H1 (cell line): Measurements from ENCODE around the gene CPNE5. TPM values are rescaled to one million over a fixed set of nuclear protein-coding genes. Genes with fewer than 3 reads are reported as not detected.
A peak's percentile ranks its signal among the peaks of the same experiment; 100 is the strongest.

ENCODE experiments used
- CTCF ChIA-PET: fragments of 300-600 bp; sonication (Branson Sonifier 250); formaldehyde crosslinking; loops from one replicate; lab custom pipeline; 2021; ENCODE audit not compliant: partially characterized antibody; lab: Charles Lee
- POLR2A ChIA-PET: fragments of 300-600 bp; sonication (Branson Sonifier 250); formaldehyde crosslinking; loops from one replicate; lab custom pipeline; 2021; ENCODE audit warnings: inconsistent platforms; ENCODE audit not compliant: partially characterized antibody; lab: Charles Lee
- DNase-seq, 2 experiments: peaks; one replicate each; pipeline versions ENCODE4 v3.0.0 to v3.0.0-alpha.2; 2010 to 2022; ENCODE audit warnings: low spot score in 2 of 2, low read depth in 1 of 2, mixed read lengths in 1 of 2
- FAIRE-seq: peaks from 2 replicates; lab custom pipeline; 2011; peaks lifted over from hg19 to GRCh38; lab: Jason Lieb, UNC
- H2AFZ ChIP-seq: 2 replicates; pipeline ENCODE4 v1.8.1; 2012; ENCODE audit warnings: low read length, inconsistent platforms
- H2AK5ac ChIP-seq: 2 replicates; pipeline ENCODE4 v1.6.1; 2013; ENCODE audit warnings: low read depth, low read length
- H2BK120ac ChIP-seq: replicated peaks from 2 replicates; pipeline ENCODE3; 2013; ENCODE audit warnings: low read depth, low read length, inconsistent platforms
- H2BK12ac ChIP-seq: 2 replicates; pipeline ENCODE4 v1.6.1; 2013; ENCODE audit warnings: low read depth, low read length
- H2BK15ac ChIP-seq: 2 replicates; pipeline ENCODE4 v1.6.1; 2013; ENCODE audit warnings: low read length
- H2BK20ac ChIP-seq: 2 replicates; pipeline ENCODE4 v1.6.1; 2013; ENCODE audit warnings: low read length
- H2BK5ac ChIP-seq: 2 replicates; pipeline ENCODE4 v1.6.1; 2013; ENCODE audit warnings: low read depth, low read length
- H3K14ac ChIP-seq: 2 replicates; pipeline ENCODE4 v1.6.1; 2013; ENCODE audit warnings: inconsistent platforms; ENCODE audit not compliant: insufficient read length
- H3K18ac ChIP-seq: 2 replicates; pipeline ENCODE4 v1.6.1; 2013; ENCODE audit warnings: low read length; ENCODE audit errors: extremely low read depth
- H3K23ac ChIP-seq: 2 replicates; pipeline ENCODE4 v1.6.1; 2013; ENCODE audit warnings: inconsistent platforms; ENCODE audit not compliant: insufficient read length
- H3K23me2 ChIP-seq: 2 replicates; pipeline ENCODE4 v1.6.1; 2013; ENCODE audit warnings: low read depth, low read length
- H3K27ac ChIP-seq: 2 replicates; pipeline ENCODE4 v1.6.1; 2011; ENCODE audit warnings: low read depth, low read length, inconsistent platforms
- H3K27me3 ChIP-seq, 4 experiments: replicated peaks in 1 of 4; 1 replicate in 1 of 4; 2 replicates in 3 of 4; pipeline versions ENCODE4 v1.6.1 to v1.8.1; 2011 to 2013; ENCODE audit warnings: low read length in 3 of 4, mild to moderate bottlenecking in 3 of 4, inconsistent platforms in 2 of 4, mixed read lengths in 2 of 4, moderate library complexity in 1 of 4; ENCODE audit not compliant: control insufficient read depth in 3 of 4, insufficient read depth in 3 of 4; ENCODE audit errors: extremely low read depth in 1 of 4
- H3K36me3 ChIP-seq, 4 experiments: 2 replicates each; pipeline versions ENCODE4 v1.6.1 to v1.8.1; 2011 to 2013; ENCODE audit warnings: mild to moderate bottlenecking in 4 of 4, low read length in 3 of 4, moderate library complexity in 2 of 4, control low read depth in 1 of 4, inconsistent platforms in 1 of 4; ENCODE audit not compliant: insufficient read depth in 4 of 4, control insufficient read depth in 2 of 4
- H3K4ac ChIP-seq: replicated peaks from 2 replicates; pipeline ENCODE3; 2013; ENCODE audit warnings: low read length, low read depth, mixed read lengths, inconsistent platforms; ENCODE audit not compliant: insufficient read length
- H3K4me1 ChIP-seq, 4 experiments: replicated peaks in 1 of 4; 1 replicate in 1 of 4; 2 replicates in 3 of 4; pipeline versions ENCODE4 v1.6.1 to v1.8.1; 2011 to 2013; ENCODE audit warnings: low read length in 3 of 4, inconsistent platforms in 2 of 4, mixed read lengths in 1 of 4; ENCODE audit not compliant: insufficient read depth in 4 of 4, control insufficient read depth in 3 of 4
- H3K4me2 ChIP-seq, 2 experiments: 2 replicates each; pipeline versions ENCODE4 v1.6.1 to v1.8.1; 2011 to 2013; ENCODE audit warnings: low read depth in 2 of 2, low read length in 2 of 2, control low read depth in 1 of 2, inconsistent platforms in 1 of 2, mild to moderate bottlenecking in 1 of 2; ENCODE audit not compliant: insufficient read depth in 1 of 2
- H3K4me3 ChIP-seq, 4 experiments: fragments of 200-600, 300-600 bp in 1 of 4; sonication (generic), shearing (Covaris generic), sonication (Bioruptor Twin) in 1 of 4; 2 replicates each; pipeline versions ENCODE4 v1.5.1 to v1.8.1; 2011 to 2016; ENCODE audit warnings: low read length in 4 of 4, low read depth in 3 of 4, control low read depth in 2 of 4, inconsistent platforms in 2 of 4, mild to moderate bottlenecking in 2 of 4, mixed read lengths in 1 of 4, moderate library complexity in 1 of 4; ENCODE audit not compliant: insufficient read depth in 2 of 4; ENCODE audit errors: extremely low read depth in 1 of 4
- H3K56ac ChIP-seq: replicated peaks from 2 replicates; pipeline ENCODE3; 2013; ENCODE audit warnings: low read depth, mild to moderate bottlenecking, mixed read lengths, low read length, inconsistent platforms; ENCODE audit not compliant: insufficient read length
- H3K79me1 ChIP-seq: 2 replicates; pipeline ENCODE4 v1.6.1; 2013; ENCODE audit warnings: low read depth, low read length, control low read depth
- H3K79me2 ChIP-seq, 2 experiments: 2 replicates each; pipeline versions ENCODE4 v1.6.1 to v1.8.1; 2012 to 2013; ENCODE audit warnings: low read length in 2 of 2, mild to moderate bottlenecking in 2 of 2, inconsistent platforms in 1 of 2; ENCODE audit not compliant: insufficient read depth in 2 of 2, control insufficient read depth in 1 of 2
- H3K9ac ChIP-seq, 4 experiments: replicated peaks in 1 of 4; 1 replicate in 1 of 4; 2 replicates in 3 of 4; pipeline versions ENCODE4 v1.6.1 to v1.8.1; 2011 to 2013; ENCODE audit warnings: low read depth in 3 of 4, low read length in 3 of 4, control low read depth in 2 of 4, mild to moderate bottlenecking in 2 of 4, moderate library complexity in 2 of 4, inconsistent platforms in 1 of 4; ENCODE audit errors: extremely low read depth in 1 of 4
- H3K9me3 ChIP-seq, 2 experiments: 2 replicates each; pipeline versions ENCODE4 v1.6.1 to v1.8.1; 2012 to 2013; ENCODE audit warnings: mild to moderate bottlenecking in 2 of 2, moderate library complexity in 2 of 2, control low read depth in 1 of 2, inconsistent platforms in 1 of 2, low read depth in 1 of 2, low read length in 1 of 2, mixed read lengths in 1 of 2; ENCODE audit not compliant: insufficient read depth in 2 of 2
- H4K20me1 ChIP-seq, 2 experiments: replicated peaks in 1 of 2; 2 replicates each; pipeline versions ENCODE3 to v1.8.1; 2011 to 2013; ENCODE audit warnings: inconsistent platforms in 2 of 2, low read length in 2 of 2, mild to moderate bottlenecking in 1 of 2; ENCODE audit not compliant: insufficient read depth in 2 of 2, control insufficient read depth in 1 of 2
- H4K5ac ChIP-seq: 2 replicates; pipeline ENCODE4 v1.6.1; 2013; ENCODE audit warnings: low read length, low read depth, mixed read lengths, inconsistent platforms; ENCODE audit not compliant: insufficient read length
- H4K8ac ChIP-seq: 2 replicates; pipeline ENCODE4 v1.8.0; 2013; ENCODE audit warnings: mild to moderate bottlenecking, moderate library complexity, low read length, inconsistent platforms; ENCODE audit not compliant: insufficient read depth; ENCODE audit errors: extremely low read depth
- H4K91ac ChIP-seq: replicated peaks from 2 replicates; pipeline ENCODE3; 2013; ENCODE audit warnings: low read length, mixed read lengths, inconsistent platforms; ENCODE audit not compliant: insufficient read length
- ASH2L ChIP-seq: fragments of 200-600, 300-600 bp; sonication (generic); IDR thresholded peaks from one replicate; pipeline ENCODE4 v1.7.1; 2017; ENCODE audit warnings: low read length
- CHD2 ChIP-seq: IDR thresholded peaks from 2 replicates; pipeline ENCODE4 v1.6.1; 2012; ENCODE audit warnings: low read length, improper control_type of control experiment
- WGBS, 2 experiments: shearing (Covaris generic) in 1 of 2; methylation state at CpG; one replicate each; pipeline versions ENCODE4 v1.1.6 to v1.1.7; 2013 to 2015; ENCODE audit warnings: low lambda C conversion rate in 2 of 2, mixed read lengths in 2 of 2, inconsistent platforms in 1 of 2, low coverage in 1 of 2, missing lambda C conversion rate in 1 of 2; ENCODE audit not compliant: insufficient replicate concordance in 2 of 2, insufficient coverage in 1 of 2, insufficient read length in 1 of 2; ENCODE audit errors: extremely low coverage in 1 of 2, missing lambda C conversion rate in 1 of 2; 5-methylcytosine and 5-hydroxymethylcytosine counted together
- polyA plus RNA-seq, 7 experiments: library from polyadenylated mRNA; depleted of rRNA in 3 of 7; stranded (reverse) in 5 of 7; unstranded in 2 of 7; fragments of >200 nt in 5 of 7; fragments of 200-250 nt in 2 of 7; gene quantifications; 1 replicate in 5 of 7; 2 replicates in 1 of 7; 4 replicates in 1 of 7; pipeline versions ENCODE4 v1.2.1 to v1.2.3, GENCODE V29; 2011 to 2013; ENCODE audit warnings: missing spikeins in 2 of 7, mixed read lengths in 2 of 7
- total RNA-seq: library from RNA; stranded (reverse); fragmentation: NEBNext Ultra II Directional; extraction: Animal tissue kit (Norgen Biotek cat#: 25700); gene quantifications from 2 replicates; pipeline ENCODE4 v1.2.1, GENCODE V29; 2021

The CPNE5 gene
- total and polyA plus RNA-seq, 2 of the 8 experiments (the other 6 are each of a cell fraction or from before 2014, with no cell fraction given), result 0.88 to 1.8 TPM

DNA sequence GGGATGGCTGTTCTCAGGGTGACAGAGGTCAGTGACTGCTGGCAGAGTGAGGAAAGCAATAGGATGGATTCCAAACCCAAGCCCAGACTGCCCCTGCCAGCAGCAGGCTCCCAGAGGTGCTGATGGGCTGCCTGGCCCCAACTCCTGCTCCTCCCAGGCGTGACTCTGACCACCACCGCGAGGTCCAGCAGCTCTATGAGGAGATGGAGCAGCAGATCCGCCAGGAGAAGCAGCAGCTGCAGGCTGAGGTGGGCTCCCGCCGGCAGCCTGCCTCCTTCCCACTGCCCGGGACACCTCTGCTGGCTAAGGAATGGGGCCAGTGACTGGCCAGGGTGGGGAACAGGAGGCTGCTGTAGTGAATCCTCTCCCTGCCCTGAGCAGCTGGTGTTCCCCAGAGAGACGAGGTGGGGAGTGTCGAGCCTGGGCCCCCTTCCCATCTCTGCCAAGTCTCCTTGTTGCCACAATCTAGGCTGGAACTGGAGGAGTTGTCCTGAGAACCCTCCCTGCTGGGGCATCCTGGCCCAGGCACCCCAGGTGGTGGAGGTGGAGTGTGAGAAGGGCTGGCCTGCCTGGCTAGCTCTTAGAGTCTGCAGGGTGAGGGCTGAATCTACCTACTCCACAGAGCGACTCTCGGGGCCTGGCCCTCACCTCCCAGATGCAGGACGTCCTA is 121.2 kb downstream of the CPNE5 start:
- H4K20me1 ChIP-seq, result no peaks in the 10 kb centered on the region
- no peak overlapping the region for H3K4me2 ChIP-seq
- no peak overlapping the region for H2BK15ac ChIP-seq
- TF ChIP-seq ASH2L (no peak), CHD2 (no peak)
- no peak overlapping the region for H3K18ac ChIP-seq
- no peak overlapping the region for H2BK12ac ChIP-seq
- H2AK5ac ChIP-seq, result no peak overlapping the region
- no peaks in the 10 kb centered on the region for H3K23me2 ChIP-seq
- H4K5ac ChIP-seq, result no peak overlapping the region
- H2AFZ ChIP-seq, result no peak overlapping the region
- no peak for FAIRE-seq
- ChIA-PET CTCF (interaction anchor here (0.6 to 5.5 kb wide), 9 partner anchors 9 to 103 kb away, joined by 3 to 21 read pairs (median 6); no protein-coding TSS in a partner anchor), POLR2A (interaction anchor here (1.5 kb wide), 1 partner anchor 109 kb away, joined by 7 read pairs; no protein-coding TSS in a partner anchor)
- no peak overlapping the region for H3K9ac ChIP-seq
- no peak overlapping the region for H2BK20ac ChIP-seq
- no peaks in the 10 kb centered on the region for H3K27me3 ChIP-seq
- no peaks in the 10 kb centered on the region for H3K9me3 ChIP-seq
- H3K4me3 ChIP-seq, result no peak overlapping the region
- H4K8ac ChIP-seq, result peak overlapping the region; percentile 52; the same call in 1 of the 2 replicates
- DNase-seq, result no peak
- H3K56ac ChIP-seq, result no peak overlapping the region
- no peaks in the 10 kb centered on the region; the same call in 1 of the 2 replicates for H3K79me1 ChIP-seq
- no peak overlapping the region for H3K23ac ChIP-seq
- no peaks in the 10 kb centered on the region for H3K36me3 ChIP-seq
- no peak overlapping the region for H3K4ac ChIP-seq
- H3K14ac ChIP-seq, result no peak overlapping the region
- H4K91ac ChIP-seq, result no peak overlapping the region
- H2BK5ac ChIP-seq, result no peak overlapping the region
- H2BK120ac ChIP-seq, result no peak overlapping the region
- 72% methylated on average over 9 of the region's 12 CpGs; no CpG with 5 or more reads in 1 of the 2 experiments for WGBS, 2 experiments
- H3K79me2 ChIP-seq, result no peaks in the 10 kb centered on the region
- H3K4me1 ChIP-seq, result peaks cover 0 to 9% (median 6%) of the 10 kb centered on the region in 4 experiments; a peak in 5 of 7 replicates
- no peak overlapping the region for H3K27ac ChIP-seq
